HG03135 (cell line): ENCODE data around the gene CSE1L.
"Not testable (repeated sequence)": the region's sequence is repeated elsewhere in the genome, so short reads cannot be mapped to it uniquely, and the experiment has no call there.

Experiments
- ATAC-seq: cut with Tn5 transposase; IDR thresholded peaks from one replicate; pipeline ENCODE4 v1.9.1; 2021; ENCODE audit warnings: mild to moderate bottlenecking, moderate library complexity; ENCODE audit not compliant: unreplicated experiment

The CSE1L gene

GRCh38 chr20:49118307-49118706 lies 72.2 kb downstream of the CSE1L start:
- no peak for ATAC-seq

GRCh38 chr20:49119988-49120387 lies 73.9 kb downstream of the CSE1L start:
- no peak for ATAC-seq

DNA sequence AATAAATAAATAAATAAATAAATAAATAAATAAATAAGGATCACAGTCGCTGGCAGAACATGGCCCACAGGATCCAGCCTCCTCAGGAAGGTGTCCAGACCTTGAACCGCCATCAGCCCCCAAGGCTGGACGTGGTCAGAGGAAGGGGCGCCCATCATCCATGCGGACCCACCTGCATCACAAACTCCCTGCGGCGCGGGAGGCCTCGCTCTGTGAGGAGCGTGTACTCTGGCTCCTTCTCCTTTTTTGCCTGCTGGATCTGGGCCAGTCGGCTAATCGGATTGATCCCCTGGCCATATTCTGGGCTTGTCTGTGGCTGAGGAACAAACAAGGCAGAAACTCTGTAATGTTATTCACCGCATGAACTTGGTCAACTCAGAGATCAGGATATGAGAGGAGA lies 76.8 kb downstream of the CSE1L start:
- ATAC-seq, result no peak

DNA sequence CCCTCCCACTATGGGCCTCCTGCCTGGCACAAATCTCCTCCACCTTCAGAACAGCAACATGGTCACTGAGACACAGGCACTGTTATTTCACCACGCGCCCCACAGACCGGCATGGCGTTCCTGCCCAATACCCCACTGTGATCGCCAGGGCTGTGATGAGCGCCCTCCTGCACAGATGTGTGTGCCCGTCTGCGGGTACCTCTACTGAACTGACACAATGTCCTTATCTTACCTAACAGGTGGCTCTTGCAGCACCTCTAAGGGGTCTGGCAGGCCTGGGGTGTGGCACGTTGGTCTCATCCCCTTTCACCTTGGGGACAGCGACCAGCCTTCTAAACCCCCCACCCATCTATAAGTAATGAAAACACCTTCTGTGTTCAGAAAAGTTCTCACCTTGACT lies 77.9 kb downstream of the CSE1L start:
- no peak for ATAC-seq

GRCh38 chr20:49132995-49133478 lies 86.9 kb downstream of the CSE1L start:
- no peak for ATAC-seq

GRCh38 chr20:49133571-49133970 lies 87.5 kb downstream of the CSE1L start:
- ATAC-seq, result no peak

DNA sequence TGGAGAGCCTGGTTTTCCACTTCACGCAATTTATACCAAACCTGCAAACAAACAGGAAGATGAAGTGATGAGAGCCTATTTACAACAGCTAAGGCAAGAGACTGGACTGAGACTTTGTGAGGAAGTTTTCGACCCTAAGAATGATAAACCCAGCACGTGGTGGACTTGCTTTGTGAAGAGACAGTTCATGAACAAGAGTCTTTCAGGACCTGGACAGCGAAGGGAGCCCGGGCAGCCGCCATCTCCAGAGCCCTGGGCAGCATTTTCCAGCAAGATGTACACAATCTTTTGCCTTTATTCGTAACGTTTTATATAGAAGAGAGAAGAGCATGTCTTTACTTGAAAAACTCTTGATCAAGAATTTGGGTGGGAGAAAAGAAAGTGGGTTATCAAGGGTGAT lies 88.7 kb downstream of the CSE1L start:
- not testable (repeated sequence) for ATAC-seq

GRCh38 chr20:49136817-49137571 lies 90.9 kb downstream of the CSE1L start:
- ATAC-seq, result no peak

GRCh38 chr20:49138431-49138830 lies 92.3 kb downstream of the CSE1L start:
- ATAC-seq, result no peak

- ATAC-seq, result no peak
These were observed 94.3 kb downstream of the CSE1L start for GRCh38 chr20:49140411-49140810.

- no peak for ATAC-seq
These were observed 94.7 kb downstream of the CSE1L start for GRCh38 chr20:49140834-49141233.
